HepG2 (cell line): ENCODE measurements around the gene PRDX3. TPM values are rescaled to one million over a fixed set of nuclear protein-coding genes. Genes with fewer than 3 reads are reported as not detected.

Experiments used
- ARID5B ChIP-seq: IDR thresholded peaks from 2 replicates; pipeline ENCODE4 v1.4.0; 2020; ENCODE audit warnings: mild to moderate bottlenecking, missing genetic modification reagents
- ATF7-NPFF ChIP-seq: sonication (generic); formaldehyde crosslinking; IDR thresholded peaks from 2 replicates; pipeline ENCODE4 v1.8.1; 2023; ENCODE audit warnings: mild to moderate bottlenecking, low read depth, missing genetic modification reagents, moderate library complexity
- CEBPZ ChIP-seq: IDR thresholded peaks from 2 replicates; pipeline ENCODE4 v1.6.1; 2012; ENCODE audit warnings: low read length, improper control_type of control experiment
- DNMT3B ChIP-seq: conservative IDR thresholded peaks from 2 replicates; pipeline ENCODE4 v1.6.1; 2016; ENCODE audit warnings: missing biosample characterization, control low read depth
- E2F5 ChIP-seq: sonication (generic); formaldehyde crosslinking; conservative IDR thresholded peaks from 2 replicates; pipeline ENCODE4 v1.4.0; 2020; ENCODE audit warnings: missing genetic modification reagents
- EEA1 ChIP-seq: sonication (generic); formaldehyde crosslinking; IDR thresholded peaks from 2 replicates; pipeline ENCODE4 v1.5.1; 2020; ENCODE audit warnings: mild to moderate bottlenecking, missing genetic modification reagents, borderline replicate concordance
- FOXA1 ChIP-seq, 2 experiments: fragments of 450-650 bp in 1 of 2; sonication (generic) in 1 of 2; formaldehyde crosslinking in 1 of 2; IDR thresholded peaks; 2 replicates each; pipeline versions ENCODE4 v1.4.0 to v1.6.1; 2016 to 2020; ENCODE audit warnings: missing genetic modification reagents in 1 of 2
- FOXO4 ChIP-seq: sonication (generic); formaldehyde crosslinking; conservative IDR thresholded peaks from 2 replicates; pipeline ENCODE4 v1.8.1; 2023; ENCODE audit warnings: missing genetic modification reagents
- GLI4 ChIP-seq: sonication (generic); formaldehyde crosslinking; IDR thresholded peaks from 2 replicates; pipeline ENCODE4 v1.5.1; 2020; ENCODE audit warnings: missing genetic modification reagents, mild to moderate bottlenecking, moderate library complexity, borderline replicate concordance
- KMT2A ChIP-seq: sonication (generic); formaldehyde crosslinking; IDR thresholded peaks from 2 replicates; pipeline ENCODE4 v1.4.0; 2020; ENCODE audit warnings: missing genetic modification reagents
- PRDM4 ChIP-seq: sonication (generic); formaldehyde crosslinking; IDR thresholded peaks from 2 replicates; pipeline ENCODE4 v1.9.0; 2021; ENCODE audit warnings: missing genetic modification reagents, borderline replicate concordance
- SKI ChIP-seq: fragments of 450-650 bp; IDR thresholded peaks from one replicate; pipeline ENCODE4 v1.6.1; 2018; ENCODE audit warnings: mild to moderate bottlenecking; ENCODE audit not compliant: partially characterized antibody
- SMAD3 ChIP-seq: sonication (generic); formaldehyde crosslinking; IDR thresholded peaks from 2 replicates; pipeline ENCODE4 v1.4.0; 2020; ENCODE audit warnings: missing genetic modification reagents
- ZNF234 ChIP-seq: sonication (generic); formaldehyde crosslinking; conservative IDR thresholded peaks from 2 replicates; pipeline ENCODE4 v1.5.1; 2020; ENCODE audit warnings: mild to moderate bottlenecking, missing genetic modification reagents
- ZNF572 ChIP-seq: sonication (generic); formaldehyde crosslinking; IDR thresholded peaks from 2 replicates; pipeline ENCODE4 v1.5.1; 2020; ENCODE audit warnings: mild to moderate bottlenecking, missing genetic modification reagents
- ZNF766 ChIP-seq: sonication (generic); formaldehyde crosslinking; IDR thresholded peaks from 2 replicates; pipeline ENCODE4 v1.5.0; 2020; ENCODE audit warnings: missing genetic modification reagents, borderline replicate concordance
- ZSCAN9 ChIP-seq: IDR thresholded peaks from 2 replicates; pipeline ENCODE4 v1.6.1; 2016; ENCODE audit warnings: borderline replicate concordance
- polyA plus RNA-seq, 8 experiments: library from polyadenylated mRNA; depleted of rRNA in 3 of 8; stranded (reverse) in 7 of 8; unstranded in 1 of 8; fragments of >200 nt; fragmentation: Illumina TruSeq in 4 of 8; extraction: Trizol in 4 of 8; gene quantifications; 2 replicates each; pipeline versions ENCODE4 v1.2.1 to v1.2.3, GENCODE V29; 2011 to 2016; ENCODE audit warnings: low read depth in 4 of 8, missing spikeins in 1 of 8, mixed read lengths in 1 of 8; ENCODE audit not compliant: insufficient read depth in 1 of 8
- total RNA-seq, 5 experiments: library from RNA; depleted of rRNA; stranded (reverse); fragments of >200 nt; fragmentation: Illumina TruSeq; extraction: Trizol; gene quantifications; 2 replicates each; pipeline ENCODE4 v1.2.3, GENCODE V29; 2016; ENCODE audit warnings: low read depth in 1 of 5

Gene PRDX3
- total and polyA plus RNA-seq, 2 of the 13 experiments (the other 11 are each of a cell fraction or from before 2014, with no cell fraction given) = 407 to 565 TPM

GRCh38 chr10:119207366-119207666, 28.7 kb upstream of the PRDX3 start, which contains the start of gene GRK5 (continued):
- no peak for TF ChIP-seq FOXO4
- TF ChIP-seq CEBPZ = no peak
- TF ChIP-seq ZNF234 (CRISPR knock-in tag) = no peak
- TF ChIP-seq GLI4 (CRISPR knock-in tag) = no peak
- no peak for TF ChIP-seq ZSCAN9
- no peak for TF ChIP-seq PRDM4 (CRISPR knock-in tag)
- TF ChIP-seq KMT2A (CRISPR knock-in tag) = no peak
- no peak for TF ChIP-seq ARID5B (CRISPR knock-in tag)
- TF ChIP-seq SKI = no peak
- TF ChIP-seq SMAD3 (CRISPR knock-in tag) = no peak
- TF ChIP-seq ZNF766 (CRISPR knock-in tag) = no peak
- TF ChIP-seq ATF7-NPFF (CRISPR knock-in tag) = no peak
- TF ChIP-seq ZNF572 (CRISPR knock-in tag) = no peak
- peak; percentile 40; the same call in 1 of the 2 replicates for TF ChIP-seq E2F5 (CRISPR knock-in tag)
- TF ChIP-seq FOXA1 (IDR thresholded peaks at IDR 0.05) = no peak
- TF ChIP-seq FOXA1 (CRISPR knock-in tag; IDR thresholded peaks at IDR 0.05) = no peak
- TF ChIP-seq DNMT3B = no peak
- TF ChIP-seq EEA1 (CRISPR knock-in tag) = no peak
- TF ChIP-seq, all 625 proteins: peak for 43
